OCI-LY1 (cell line): Measurements from ENCODE around the gene TMEM171.

ENCODE experiments used
- CTCF ChIP-seq: fragments of 200-600 bp; sonication (generic), shearing (Covaris generic); IDR thresholded peaks from 2 replicates; pipeline ENCODE4 v1.5.1; 2017; ENCODE audit warnings: mild to moderate bottlenecking, antibody characterized with exemption, low read length, moderate library complexity, mixed read lengths
- EZH2 ChIP-seq: fragments of 200-600 bp; sonication (generic), shearing (Covaris generic); IDR thresholded peaks from 2 replicates; pipeline ENCODE4 v1.8.0; 2017; ENCODE audit warnings: borderline replicate concordance, mixed run types, mild to moderate bottlenecking, antibody characterized with exemption, low read length, moderate library complexity, mixed read lengths

GRCh38 chr5:73119451-73120157 lies 771 bp upstream of the TMEM171 start:
- TF ChIP-seq CTCF = no peak
- TF ChIP-seq EZH2 = no peak
